B cell (primary cell): ENCODE measurements around the gene ATAD3B. TPM values are rescaled to one million over a fixed set of nuclear protein-coding genes. Genes with fewer than 3 reads are reported as not detected.
"Not testable (repeated sequence)": the region's sequence is repeated elsewhere in the genome, so short reads cannot be mapped to it uniquely, and the experiment has no call there.

Experiments used
- ATAC-seq: fragments of 200-7000 bp; cut with Tn5 transposase; one replicate; pipeline ENCODE4 v1.10.0; 2021; ENCODE audit warnings: low read depth, mild to moderate bottlenecking, moderate number of reproducible peaks, moderate library complexity
- CTCF ChIA-PET: fragments of 350-600 bp; sonication (Branson Sonifier 250); formaldehyde crosslinking; loops from one replicate; lab custom pipeline; 2021; ENCODE audit warnings: antibody characterized with exemption, inconsistent platforms; lab: Charles Lee
- POLR2A ChIA-PET: fragments of 350-600 bp; sonication (Branson Sonifier 250); formaldehyde crosslinking; loops from one replicate; lab custom pipeline; 2021; ENCODE audit warnings: antibody characterized with exemption; lab: Charles Lee
- DNase-seq: peaks from one replicate; pipeline ENCODE4 v3.0.0; 2013
- H2AFZ ChIP-seq: 2 replicates; pipeline ENCODE4 v1.6.1; 2012; ENCODE audit warnings: mild to moderate bottlenecking, low read depth, low read length; ENCODE audit not compliant: insufficient read depth, poor library complexity, severe bottlenecking
- H3K27ac ChIP-seq, 2 donors: 1 replicate in 1 of 2; 2 replicates in 1 of 2; pipeline ENCODE4 v1.5.1; 2012 to 2013; ENCODE audit warnings: low read length in 2 of 2, mild to moderate bottlenecking in 2 of 2, moderate library complexity in 1 of 2
- H3K27me3 ChIP-seq, 4 experiments: fragments of 200-600 bp in 1 of 4; sonication (generic) in 1 of 4; replicated peaks in 1 of 4; 1 replicate in 2 of 4; 2 replicates in 2 of 4; pipeline versions ENCODE4 v1.6.1 to v1.7.0; 2013 to 2016; ENCODE audit warnings: low read length in 3 of 4, mild to moderate bottlenecking in 2 of 4, mixed read lengths in 1 of 4, moderate library complexity in 1 of 4; ENCODE audit not compliant: insufficient read depth in 4 of 4, control insufficient read depth in 3 of 4; ENCODE audit errors: control extremely low read depth in 1 of 4
- H3K36me3 ChIP-seq, 2 experiments: replicated peaks in 1 of 2; 1 replicate in 1 of 2; 2 replicates in 1 of 2; pipeline versions ENCODE4 v1.6.1 to v1.7.1; 2013; ENCODE audit warnings: low read length in 1 of 2; ENCODE audit not compliant: insufficient read depth in 2 of 2, control insufficient read depth in 1 of 2; ENCODE audit errors: control extremely low read depth in 1 of 2, extremely low read depth in 1 of 2
- H3K4me1 ChIP-seq, 2 donors: fragments of 200-600 bp in 1 of 2; sonication (generic) in 1 of 2; 1 replicate in 1 of 2; 2 replicates in 1 of 2; pipeline versions ENCODE4 v1.5.1 to v1.6.1; 2013 to 2017; ENCODE audit warnings: low read length in 2 of 2; ENCODE audit not compliant: control insufficient read depth in 2 of 2, insufficient read depth in 2 of 2
- H3K4me2 ChIP-seq: replicated peaks from 2 replicates; pipeline ENCODE3; 2012; ENCODE audit warnings: mild to moderate bottlenecking, low read depth, low read length; ENCODE audit not compliant: poor library complexity, severe bottlenecking
- H3K4me3 ChIP-seq, 5 experiments: fragments of 200-600 bp in 1 of 5; sonication (generic) in 1 of 5; 1 replicate in 3 of 5; 2 replicates in 2 of 5; pipeline versions ENCODE4 v1.5.1 to v1.7.0; 2011 to 2016; ENCODE audit warnings: low read length in 4 of 5, mild to moderate bottlenecking in 4 of 5, low read depth in 2 of 5, control low read depth in 1 of 5, moderate library complexity in 1 of 5; ENCODE audit not compliant: insufficient read depth in 1 of 5; ENCODE audit errors: control extremely low read depth in 1 of 5, extremely low read depth in 1 of 5
- H3K79me2 ChIP-seq: fragments of 200-600 bp; sonication (generic); one replicate; pipeline ENCODE4 v1.6.0; 2016; ENCODE audit warnings: low read length; ENCODE audit not compliant: control insufficient read depth, insufficient read depth
- H3K9ac ChIP-seq: fragments of 200-600 bp; sonication (generic); 2 replicates; pipeline ENCODE4 v1.6.1; 2017; ENCODE audit warnings: mild to moderate bottlenecking, low read length, moderate library complexity
- H3K9me3 ChIP-seq, 3 donors: one replicate each; pipeline versions ENCODE4 v1.6.1 to v1.7.1; 2013; ENCODE audit warnings: low read length in 2 of 3; ENCODE audit not compliant: control insufficient read depth in 2 of 3, insufficient read depth in 1 of 3; ENCODE audit errors: control extremely low read depth in 1 of 3
- H4K20me1 ChIP-seq: 2 replicates; pipeline ENCODE4 v1.6.0; 2012; ENCODE audit warnings: mild to moderate bottlenecking, low read length; ENCODE audit not compliant: insufficient read depth, control insufficient read depth, poor library complexity, severe bottlenecking
- H3K27ac Mint-ChIP-seq: one replicate; pipeline ENCODE4 v1.8.0; 2021; ENCODE audit warnings: mixed read lengths
- H3K27me3 Mint-ChIP-seq: one replicate; pipeline ENCODE4 v1.8.0; 2021; ENCODE audit warnings: mixed read lengths
- H3K4me1 Mint-ChIP-seq: one replicate; pipeline ENCODE4 v1.8.0; 2021; ENCODE audit warnings: mixed read lengths
- H3K4me3 Mint-ChIP-seq: one replicate; pipeline ENCODE4 v1.8.0; 2021; ENCODE audit warnings: mixed read lengths
- H3K9me3 Mint-ChIP-seq: one replicate; pipeline ENCODE4 v1.8.0; 2022; ENCODE audit warnings: mixed read lengths; ENCODE audit not compliant: insufficient read depth
- WGBS: methylation state at CpG from one replicate; pipeline ENCODE4 v1.1.5; 2013; ENCODE audit warnings: missing lambda C conversion rate; ENCODE audit not compliant: insufficient coverage; 5-methylcytosine and 5-hydroxymethylcytosine counted together
- intact Hi-C: fragments of 100-400 bp; cut with micrococcal nuclease; formaldehyde crosslinking; loops from one replicate; pipeline ENCODE4 v1.10.0; 2022
- polyA plus RNA-seq: library from polyadenylated mRNA; depleted of rRNA; stranded (reverse); fragments of >200 nt; gene quantifications from 2 replicates; pipeline ENCODE4 v1.2.3, GENCODE V29; 2012
- total RNA-seq, 2 donors: library from RNA; stranded (reverse); fragments of 120-200 nt in 1 of 2; gene quantifications; 1 replicate in 1 of 2; 2 replicates in 1 of 2; pipeline versions ENCODE4 v1.2.3 to v1.2.4, GENCODE V29; 2013 to 2022

The ATAD3B gene
- total and polyA plus RNA-seq, 2 donors (not counting 1 experiment from before 2014, with no cell fraction given) = 50.9 to 51.5 TPM

- H3K9me3 Mint-ChIP-seq, H3K4me3 ChIP-seq, H3K79me2 ChIP-seq, H3K4me1 Mint-ChIP-seq, H2AFZ ChIP-seq, H3K27ac Mint-ChIP-seq, H3K36me3 ChIP-seq, H3K4me2 ChIP-seq, H3K9ac ChIP-seq, H4K20me1 ChIP-seq, DNase-seq, intact Hi-C loops, H3K4me3 Mint-ChIP-seq, H3K27ac ChIP-seq, CTCF ChIA-PET, H3K27me3 Mint-ChIP-seq, H3K9me3 ChIP-seq, ATAC-seq: not testable (repeated sequence)
- POLR2A ChIA-PET = interaction anchor here (0.7 kb wide), 1 partner anchor 97 kb away, joined by 3 read pairs; no protein-coding TSS in a partner anchor
- peaks cover 0 to 12% of the 10 kb centered on the region in 2 donors for H3K4me1 ChIP-seq
- peaks cover 0 to 16% (median 0%) of the 10 kb centered on the region in 4 experiments for H3K27me3 ChIP-seq
- WGBS = 90% methylated on average over 5 of the region's 19 CpGs
Observed at GRCh38 chr1:1459156-1459555, 12.4 kb upstream of the ATAD3B start.

GRCh38 chr1:1459711-1460110, 11.9 kb upstream of the ATAD3B start:
- ATAC-seq, H3K9me3 ChIP-seq, H3K9ac ChIP-seq, H3K27ac Mint-ChIP-seq, H4K20me1 ChIP-seq, H2AFZ ChIP-seq, POLR2A ChIA-PET, DNase-seq, H3K4me2 ChIP-seq, H3K4me1 Mint-ChIP-seq, H3K27me3 Mint-ChIP-seq, CTCF ChIA-PET, intact Hi-C loops, H3K79me2 ChIP-seq, H3K4me3 Mint-ChIP-seq, H3K27ac ChIP-seq, H3K9me3 Mint-ChIP-seq, H3K4me3 ChIP-seq, H3K36me3 ChIP-seq: not testable (repeated sequence)
- H3K27me3 ChIP-seq = peaks cover 0 to 16% (median 0%) of the 10 kb centered on the region in 4 experiments
- peaks cover 0 to 12% of the 10 kb centered on the region in 2 donors for H3K4me1 ChIP-seq
- 99% methylated on average over 9 of the region's 14 CpGs for WGBS
